Neural cell (in vitro differentiated cells): ENCODE data around the gene MYL12A. TPM values are rescaled to one million over a fixed set of nuclear protein-coding genes. Genes with fewer than 3 reads are reported as not detected.

ENCODE experiments used
- H2AFZ ChIP-seq: fragments of 200-600, 300-800 bp; sonication (generic), shearing (Covaris generic); 2 replicates; pipeline ENCODE4 v1.6.0; 2014; ENCODE audit warnings: low read depth, mild to moderate bottlenecking, antibody characterized with exemption, low read length, moderate library complexity
- H3F3A ChIP-seq: fragments of 200-600 bp; shearing (Covaris generic); 2 replicates; pipeline ENCODE4 v1.6.1; 2016; ENCODE audit warnings: mild to moderate bottlenecking, moderate library complexity, mixed read lengths, antibody characterized with exemption, low read length; ENCODE audit not compliant: insufficient read depth, poor library complexity, severe bottlenecking
- H3K27ac ChIP-seq: fragments of 200-600, 300-800 bp; sonication (generic), shearing (Covaris generic); 2 replicates; pipeline ENCODE4 v1.5.1; 2014; ENCODE audit warnings: mild to moderate bottlenecking, low read length, moderate library complexity
- H3K27me3 ChIP-seq: fragments of 300-800, 200-600 bp; sonication (generic), shearing (Covaris generic); 2 replicates; pipeline ENCODE4 v1.6.0; 2014; ENCODE audit warnings: mild to moderate bottlenecking, low read depth, low read length, moderate library complexity; ENCODE audit not compliant: insufficient read depth
- H3K36me3 ChIP-seq: fragments of 300-800, 200-600 bp; sonication (generic), shearing (Covaris generic); 2 replicates; pipeline ENCODE4 v1.5.1; 2014; ENCODE audit warnings: mild to moderate bottlenecking, antibody characterized with exemption, low read length, moderate library complexity; ENCODE audit not compliant: insufficient read depth
- H3K4me2 ChIP-seq: fragments of 300-800, 200-600 bp; sonication (generic), shearing (Covaris generic); 2 replicates; pipeline ENCODE4 v1.6.0; 2014; ENCODE audit warnings: mild to moderate bottlenecking, low read length
- H3K4me3 ChIP-seq: fragments of 300-800, 200-600 bp; sonication (generic), shearing (Covaris generic); 2 replicates; pipeline ENCODE4 v1.5.1; 2014; ENCODE audit warnings: mild to moderate bottlenecking, low read length, moderate library complexity
- H3K79me2 ChIP-seq: fragments of 200-600 bp; shearing (Covaris generic); replicated peaks from 2 replicates; pipeline ENCODE4 v1.6.0; 2014; ENCODE audit warnings: mild to moderate bottlenecking, low read length, moderate library complexity; ENCODE audit not compliant: insufficient read depth
- H3K9ac ChIP-seq: fragments of 300-800, 200-600 bp; sonication (generic), shearing (Covaris generic); 2 replicates; pipeline ENCODE4 v1.6.1; 2016; ENCODE audit warnings: mild to moderate bottlenecking, low read length, mixed read lengths
- H3K9me2 ChIP-seq: fragments of 200-600 bp; shearing (Covaris generic); 2 replicates; pipeline ENCODE4 v1.6.1; 2016; ENCODE audit warnings: mild to moderate bottlenecking, low read length, mixed read lengths; ENCODE audit not compliant: insufficient read depth
- H3K9me3 ChIP-seq: fragments of 200-600, 300-800 bp; sonication (generic), shearing (Covaris generic); 2 replicates; pipeline ENCODE4 v1.6.1; 2016; ENCODE audit warnings: mild to moderate bottlenecking, mixed run types, low read length, moderate library complexity, mixed read lengths
- H4K20me1 ChIP-seq: fragments of 200-600 bp; shearing (Covaris generic); 2 replicates; pipeline ENCODE4 v1.6.1; 2016; ENCODE audit warnings: mild to moderate bottlenecking, mixed run types; ENCODE audit not compliant: insufficient read depth
- CTCF ChIP-seq: fragments of 450-650 bp; IDR thresholded peaks from 2 replicates; pipeline ENCODE4 v1.5.1; 2014; ENCODE audit warnings: antibody characterized with exemption, mild to moderate bottlenecking, moderate library complexity; ENCODE audit not compliant: poor library complexity, severe bottlenecking
- EP300 ChIP-seq: fragments of 450-650 bp; conservative IDR thresholded peaks from 2 replicates; pipeline ENCODE4 v1.6.1; 2014; ENCODE audit warnings: antibody characterized with exemption, mild to moderate bottlenecking, moderate library complexity; ENCODE audit not compliant: poor library complexity, severe bottlenecking
- EZH2 ChIP-seq: fragments of 200-600, 300-800 bp; shearing (Covaris generic), sonication (generic); IDR thresholded peaks from 2 replicates; pipeline ENCODE4 v1.6.1; 2014; ENCODE audit warnings: antibody characterized with exemption, low read length, borderline replicate concordance, mild to moderate bottlenecking; ENCODE audit not compliant: insufficient read depth, poor library complexity, severe bottlenecking
- MXI1 ChIP-seq: fragments of 450-650 bp; conservative IDR thresholded peaks from 2 replicates; pipeline ENCODE4 v1.6.1; 2014; ENCODE audit warnings: antibody characterized with exemption, mild to moderate bottlenecking; ENCODE audit not compliant: poor library complexity, severe bottlenecking
- POLR2AphosphoS5 ChIP-seq: IDR thresholded peaks from 2 replicates; pipeline ENCODE4 v1.6.1; 2012
- RAD21 ChIP-seq: fragments of 450-650 bp; conservative IDR thresholded peaks from 2 replicates; pipeline ENCODE4 v1.6.1; 2014; ENCODE audit warnings: antibody characterized with exemption, mild to moderate bottlenecking, moderate library complexity
- SMC3 ChIP-seq: fragments of 450-650 bp; conservative IDR thresholded peaks from 2 replicates; pipeline ENCODE4 v1.6.1; 2014; ENCODE audit warnings: antibody characterized with exemption, mild to moderate bottlenecking, moderate library complexity; ENCODE audit not compliant: poor library complexity
- TAF1 ChIP-seq: IDR thresholded peaks from 2 replicates; pipeline ENCODE4 v1.6.1; 2012; ENCODE audit warnings: low read depth
- polyA plus RNA-seq: library from polyadenylated mRNA; depleted of rRNA; stranded (reverse); fragments of >200 nt; gene quantifications from 2 replicates; pipeline ENCODE4 v1.2.3, GENCODE V29; 2014
- TF ChIP-seq, protein P1 (sequence below): IDR thresholded peaks from 2 replicates; pipeline ENCODE4 v1.6.1; 2012; ENCODE audit warnings: borderline replicate concordance

Gene MYL12A
- polyA plus RNA-seq, 1 donor from 2014 or later: 62.7 TPM

GRCh38 chr18:3293196-3293951 lies 45.8 kb downstream of the MYL12A start:
- H3K79me2 ChIP-seq: no peaks in the 10 kb centered on the region
- TF ChIP-seq EP300: no peak
- no peak for TF ChIP-seq CTCF
- no peak for TF ChIP-seq RAD21
- no peak for TF ChIP-seq POLR2AphosphoS5
- no peak for TF ChIP-seq TAF1
- TF ChIP-seq EZH2: no peak
- TF ChIP-seq, protein P1, sequence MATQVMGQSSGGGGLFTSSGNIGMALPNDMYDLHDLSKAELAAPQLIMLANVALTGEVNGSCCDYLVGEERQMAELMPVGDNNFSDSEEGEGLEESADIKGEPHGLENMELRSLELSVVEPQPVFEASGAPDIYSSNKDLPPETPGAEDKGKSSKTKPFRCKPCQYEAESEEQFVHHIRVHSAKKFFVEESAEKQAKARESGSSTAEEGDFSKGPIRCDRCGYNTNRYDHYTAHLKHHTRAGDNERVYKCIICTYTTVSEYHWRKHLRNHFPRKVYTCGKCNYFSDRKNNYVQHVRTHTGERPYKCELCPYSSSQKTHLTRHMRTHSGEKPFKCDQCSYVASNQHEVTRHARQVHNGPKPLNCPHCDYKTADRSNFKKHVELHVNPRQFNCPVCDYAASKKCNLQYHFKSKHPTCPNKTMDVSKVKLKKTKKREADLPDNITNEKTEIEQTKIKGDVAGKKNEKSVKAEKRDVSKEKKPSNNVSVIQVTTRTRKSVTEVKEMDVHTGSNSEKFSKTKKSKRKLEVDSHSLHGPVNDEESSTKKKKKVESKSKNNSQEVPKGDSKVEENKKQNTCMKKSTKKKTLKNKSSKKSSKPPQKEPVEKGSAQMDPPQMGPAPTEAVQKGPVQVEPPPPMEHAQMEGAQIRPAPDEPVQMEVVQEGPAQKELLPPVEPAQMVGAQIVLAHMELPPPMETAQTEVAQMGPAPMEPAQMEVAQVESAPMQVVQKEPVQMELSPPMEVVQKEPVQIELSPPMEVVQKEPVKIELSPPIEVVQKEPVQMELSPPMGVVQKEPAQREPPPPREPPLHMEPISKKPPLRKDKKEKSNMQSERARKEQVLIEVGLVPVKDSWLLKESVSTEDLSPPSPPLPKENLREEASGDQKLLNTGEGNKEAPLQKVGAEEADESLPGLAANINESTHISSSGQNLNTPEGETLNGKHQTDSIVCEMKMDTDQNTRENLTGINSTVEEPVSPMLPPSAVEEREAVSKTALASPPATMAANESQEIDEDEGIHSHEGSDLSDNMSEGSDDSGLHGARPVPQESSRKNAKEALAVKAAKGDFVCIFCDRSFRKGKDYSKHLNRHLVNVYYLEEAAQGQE: no peak
- no peak for TF ChIP-seq MXI1
- TF ChIP-seq SMC3: no peak
- H4K20me1 ChIP-seq: no peaks in the 10 kb centered on the region
- H3K36me3 ChIP-seq: no peaks in the 10 kb centered on the region
- no peaks in the 10 kb centered on the region for H3K9me3 ChIP-seq
- H3K9ac ChIP-seq: no peak overlapping the region
- no peak overlapping the region for H3K27ac ChIP-seq
- H3F3A ChIP-seq: peaks cover 2% of the 10 kb centered on the region
- no peak overlapping the region for H3K4me2 ChIP-seq
- H3K4me3 ChIP-seq: no peak overlapping the region
- H3K9me2 ChIP-seq: no peaks in the 10 kb centered on the region
- H2AFZ ChIP-seq: no peak overlapping the region
- H3K27me3 ChIP-seq: no peaks in the 10 kb centered on the region

DNA sequence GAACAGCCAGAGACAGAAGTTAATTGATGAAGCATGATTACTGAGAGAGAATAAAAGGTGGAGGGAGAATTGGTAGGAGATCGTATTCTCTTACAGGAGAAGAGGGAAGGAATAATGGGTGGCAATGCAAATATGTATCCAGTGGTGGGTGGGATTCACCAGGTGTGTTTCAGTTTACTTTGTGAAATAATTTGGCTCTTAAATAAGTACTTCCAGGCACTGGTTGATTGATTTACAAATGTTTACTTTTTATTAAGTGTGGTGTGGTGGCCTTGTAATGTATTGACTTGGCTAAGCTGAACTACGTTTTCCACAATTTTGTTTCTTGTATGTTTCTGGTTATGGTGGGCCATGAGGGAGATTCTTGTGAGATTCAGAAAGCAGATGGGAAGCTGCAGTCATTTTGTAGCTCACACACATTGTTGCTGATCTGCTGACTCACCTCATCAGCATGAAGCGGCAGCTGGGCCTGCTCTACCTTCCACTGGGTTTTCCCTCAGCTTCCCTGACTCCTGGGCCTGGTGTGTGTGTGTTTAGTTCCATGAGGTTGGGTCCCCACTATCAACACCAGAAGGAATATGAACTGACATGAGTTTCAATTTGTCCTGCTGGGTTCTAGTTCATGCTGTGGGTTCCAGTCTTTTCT lies 47.0 kb downstream of the MYL12A start:
- no peaks in the 10 kb centered on the region for H3K79me2 ChIP-seq
- H3K9ac ChIP-seq: no peak overlapping the region
- no peaks in the 10 kb centered on the region for H3K9me3 ChIP-seq
- H3K36me3 ChIP-seq: no peaks in the 10 kb centered on the region
- no peak overlapping the region for H3K4me2 ChIP-seq
- no peak overlapping the region for H3K27ac ChIP-seq
- H4K20me1 ChIP-seq: no peaks in the 10 kb centered on the region
- TF ChIP-seq EP300: no peak
- TF ChIP-seq, protein P1: no peak
- no peak for TF ChIP-seq SMC3
- no peak for TF ChIP-seq CTCF
- TF ChIP-seq RAD21: no peak
- no peak for TF ChIP-seq TAF1
- H3F3A ChIP-seq: peaks cover 2% of the 10 kb centered on the region
- H3K4me3 ChIP-seq: no peak overlapping the region
- H3K9me2 ChIP-seq: no peaks in the 10 kb centered on the region
- no peak overlapping the region for H2AFZ ChIP-seq
- H3K27me3 ChIP-seq: no peaks in the 10 kb centered on the region
